WTC11 (cell line): ENCODE measurements around the gene IQSEC1. TPM values are rescaled to one million over a fixed set of nuclear protein-coding genes. Genes with fewer than 3 reads are reported as not detected.

Experiments
- ATAC-seq: fragments of 200-7000 bp; cut with Tn5 transposase; 2 replicates; pipeline ENCODE4 v1.10.0; 2021; ENCODE audit warnings: mild to moderate bottlenecking, moderate library complexity
- CTCF ChIA-PET: fragments of 300-600 bp; sonication (Branson Sonifier 250); formaldehyde crosslinking; loops from one replicate; lab custom pipeline; 2021; ENCODE audit warnings: antibody characterized with exemption; lab: Charles Lee
- POLR2A ChIA-PET: fragments of 350-600 bp; sonication (Branson Sonifier 250); formaldehyde crosslinking; loops from one replicate; lab custom pipeline; 2021; ENCODE audit warnings: antibody characterized with exemption; lab: Charles Lee
- DNase-seq: peaks from one replicate; pipeline ENCODE4 v3.0.0; 2021; ENCODE audit warnings: low spot score
- H3K27ac Mint-ChIP-seq: 2 replicates; pipeline ENCODE4 v1.8.0; 2021; ENCODE audit warnings: mixed read lengths
- H3K27me3 Mint-ChIP-seq: 2 replicates; pipeline ENCODE4 v1.8.0; 2021; ENCODE audit warnings: low read depth, mild to moderate bottlenecking, moderate library complexity, mixed read lengths
- H3K36me3 Mint-ChIP-seq: 2 replicates; pipeline ENCODE4 v1.8.0; 2021; ENCODE audit warnings: mixed read lengths
- H3K4me1 Mint-ChIP-seq: 2 replicates; pipeline ENCODE4 v1.8.0; 2022; ENCODE audit warnings: mixed read lengths
- H3K4me3 Mint-ChIP-seq: 2 replicates; pipeline ENCODE4 v1.8.0; 2021; ENCODE audit warnings: mild to moderate bottlenecking, moderate library complexity, mixed read lengths
- H3K9me3 Mint-ChIP-seq: 2 replicates; pipeline ENCODE4 v1.8.0; 2021; ENCODE audit warnings: mixed read lengths
- AFF4 ChIP-seq: sonication (generic); formaldehyde crosslinking; IDR thresholded peaks from 2 replicates; pipeline ENCODE4 v1.8.1; 2023; ENCODE audit warnings: mild to moderate bottlenecking, missing genetic modification reagents, borderline replicate concordance
- ATF2 ChIP-seq: sonication (generic); formaldehyde crosslinking; IDR thresholded peaks from 2 replicates; pipeline ENCODE4 v1.8.1; 2022; ENCODE audit warnings: low read depth, missing genetic modification reagents, borderline replicate concordance
- E2F1 ChIP-seq: sonication (generic); formaldehyde crosslinking; IDR thresholded peaks from 2 replicates; pipeline ENCODE4 v1.8.0; 2022; ENCODE audit warnings: mild to moderate bottlenecking, missing genetic modification reagents
- ESRRA ChIP-seq: sonication (generic); formaldehyde crosslinking; IDR thresholded peaks from 2 replicates; pipeline ENCODE4 v1.8.1; 2022; ENCODE audit warnings: mild to moderate bottlenecking, missing genetic modification reagents, borderline replicate concordance
- FOXK1 ChIP-seq: sonication (generic); formaldehyde crosslinking; IDR thresholded peaks from 2 replicates; pipeline ENCODE4 v1.8.0; 2022; ENCODE audit warnings: mild to moderate bottlenecking, moderate library complexity, missing genetic modification reagents
- HMGA2 ChIP-seq: fragments of 250-450 bp; sonication (Bioruptor Pico); IDR thresholded peaks from 2 replicates; pipeline ENCODE4 v1.4.0; 2021; ENCODE audit warnings: mild to moderate bottlenecking, moderate library complexity
- KAT7 ChIP-seq: sonication (generic); formaldehyde crosslinking; IDR thresholded peaks from 2 replicates; pipeline ENCODE4 v1.8.1; 2023; ENCODE audit warnings: missing genetic modification reagents, mild to moderate bottlenecking, borderline replicate concordance
- MYBL2 ChIP-seq: sonication (generic); formaldehyde crosslinking; IDR thresholded peaks from 2 replicates; pipeline ENCODE4 v1.8.1; 2023; ENCODE audit warnings: mild to moderate bottlenecking, moderate library complexity, missing genetic modification reagents
- TEAD4 ChIP-seq: sonication (generic); formaldehyde crosslinking; IDR thresholded peaks from 2 replicates; pipeline ENCODE4 v1.8.0; 2022; ENCODE audit warnings: mild to moderate bottlenecking, missing genetic modification reagents
- TP53 ChIP-seq: sonication (generic); formaldehyde crosslinking; IDR thresholded peaks from 2 replicates; pipeline ENCODE4 v1.8.1; 2023; ENCODE audit warnings: mild to moderate bottlenecking, missing genetic modification reagents
- ZNF219 ChIP-seq: sonication (generic); formaldehyde crosslinking; IDR thresholded peaks from 2 replicates; pipeline ENCODE4 v1.8.0; 2023; ENCODE audit warnings: missing genetic modification reagents, mild to moderate bottlenecking, borderline replicate concordance
- ZNF263 ChIP-seq: sonication (generic); formaldehyde crosslinking; IDR thresholded peaks from 2 replicates; pipeline ENCODE4 v1.8.1; 2022; ENCODE audit warnings: low read depth, mild to moderate bottlenecking, moderate library complexity, missing genetic modification reagents
- ZNF396 ChIP-seq: fragments of 250-450 bp; sonication (Bioruptor Pico); IDR thresholded peaks from 2 replicates; pipeline ENCODE4 v1.8.0; 2021; ENCODE audit warnings: mild to moderate bottlenecking, moderate library complexity, borderline replicate concordance
- ZNF671 ChIP-seq: fragments of 250-450 bp; sonication (Bioruptor Pico); IDR thresholded peaks from 2 replicates; pipeline ENCODE4 v1.8.0; 2021; ENCODE audit warnings: mild to moderate bottlenecking
- total RNA-seq: library from RNA; stranded (reverse); gene quantifications from 3 replicates; pipeline ENCODE4 v1.2.3, GENCODE V29; 2021
- TF ChIP-seq, protein P1 (sequence below): fragments of 250-450 bp; sonication (Bioruptor Pico); IDR thresholded peaks from 2 replicates; pipeline ENCODE4 v1.9.0; 2021; ENCODE audit warnings: mild to moderate bottlenecking
- TF ChIP-seq, protein P2 (sequence below): sonication (generic); formaldehyde crosslinking; IDR thresholded peaks from 2 replicates; pipeline ENCODE4 v1.8.1; 2022; ENCODE audit warnings: mild to moderate bottlenecking, moderate library complexity, missing genetic modification reagents

The IQSEC1 gene
- total RNA-seq, 1 experiment from 2014 or later: 35.0 TPM

DNA sequence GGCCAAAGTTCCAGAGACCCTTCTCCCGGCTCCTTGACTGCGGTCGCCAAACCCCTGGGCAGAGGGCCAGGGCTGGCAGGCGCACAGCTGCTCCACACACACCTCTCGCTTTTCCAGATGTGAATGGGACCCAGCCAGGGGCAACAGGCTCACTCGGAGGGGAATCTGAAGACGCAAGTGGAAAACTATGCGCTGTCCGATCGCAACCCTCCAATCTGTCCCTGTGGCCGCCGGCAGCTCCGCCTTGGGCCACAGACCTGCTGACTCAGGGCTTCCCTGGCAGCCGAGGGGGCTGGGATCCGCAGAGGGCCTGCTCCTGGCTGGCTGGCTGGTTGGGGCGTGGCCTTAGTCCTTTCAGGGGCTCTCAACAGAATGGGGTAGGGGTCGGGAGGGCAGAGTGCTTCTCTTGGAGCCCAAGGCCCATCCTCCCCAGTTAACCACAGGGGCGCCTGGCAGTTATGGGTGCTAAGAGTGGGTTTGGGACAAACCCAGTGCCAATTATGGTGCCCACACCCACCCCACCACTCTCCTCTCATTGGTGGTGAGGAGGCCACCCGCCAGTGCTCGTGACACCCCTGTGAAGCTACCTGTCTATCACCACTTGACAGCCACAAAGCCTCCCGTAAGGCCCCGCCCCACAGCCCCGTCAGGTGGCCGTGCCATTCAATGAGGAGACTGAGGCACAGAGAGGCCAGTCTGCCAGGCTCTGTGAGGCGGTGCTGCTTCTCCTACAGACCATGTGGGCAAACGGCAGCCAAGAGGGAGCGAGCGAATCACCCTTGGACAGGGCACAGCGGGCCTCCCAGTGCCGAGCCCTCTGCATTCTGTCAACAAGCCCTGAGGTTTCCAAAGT lies 53.8 kb downstream of the IQSEC1 start:
- peak; percentile 80 for DNase-seq
- Mint-ChIP-seq H3K27me3 (no peaks in the 10 kb centered on the region), H3K4me1 (peaks cover 46% of the 10 kb centered on the region), H3K36me3 (no peaks in the 10 kb centered on the region), H3K27ac (no peak overlapping the region), H3K4me3 (peak overlapping the region; percentile 47), H3K9me3 (no peaks in the 10 kb centered on the region)
- POLR2A ChIA-PET: no interaction called here
- TF ChIP-seq FOXK1: no peak
- TF ChIP-seq TP53 (CRISPR knock-in tag): no peak
- TF ChIP-seq ATF2 (CRISPR knock-in tag): no peak
- TF ChIP-seq ZNF219 (CRISPR knock-in tag): no peak
- TF ChIP-seq TEAD4 (CRISPR knock-in tag): no peak
- TF ChIP-seq ZNF671 (CRISPR knock-in tag): no peak
- TF ChIP-seq, protein P1, sequence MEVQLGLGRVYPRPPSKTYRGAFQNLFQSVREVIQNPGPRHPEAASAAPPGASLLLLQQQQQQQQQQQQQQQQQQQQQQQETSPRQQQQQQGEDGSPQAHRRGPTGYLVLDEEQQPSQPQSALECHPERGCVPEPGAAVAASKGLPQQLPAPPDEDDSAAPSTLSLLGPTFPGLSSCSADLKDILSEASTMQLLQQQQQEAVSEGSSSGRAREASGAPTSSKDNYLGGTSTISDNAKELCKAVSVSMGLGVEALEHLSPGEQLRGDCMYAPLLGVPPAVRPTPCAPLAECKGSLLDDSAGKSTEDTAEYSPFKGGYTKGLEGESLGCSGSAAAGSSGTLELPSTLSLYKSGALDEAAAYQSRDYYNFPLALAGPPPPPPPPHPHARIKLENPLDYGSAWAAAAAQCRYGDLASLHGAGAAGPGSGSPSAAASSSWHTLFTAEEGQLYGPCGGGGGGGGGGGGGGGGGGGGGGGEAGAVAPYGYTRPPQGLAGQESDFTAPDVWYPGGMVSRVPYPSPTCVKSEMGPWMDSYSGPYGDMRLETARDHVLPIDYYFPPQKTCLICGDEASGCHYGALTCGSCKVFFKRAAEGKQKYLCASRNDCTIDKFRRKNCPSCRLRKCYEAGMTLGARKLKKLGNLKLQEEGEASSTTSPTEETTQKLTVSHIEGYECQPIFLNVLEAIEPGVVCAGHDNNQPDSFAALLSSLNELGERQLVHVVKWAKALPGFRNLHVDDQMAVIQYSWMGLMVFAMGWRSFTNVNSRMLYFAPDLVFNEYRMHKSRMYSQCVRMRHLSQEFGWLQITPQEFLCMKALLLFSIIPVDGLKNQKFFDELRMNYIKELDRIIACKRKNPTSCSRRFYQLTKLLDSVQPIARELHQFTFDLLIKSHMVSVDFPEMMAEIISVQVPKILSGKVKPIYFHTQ: no peak
- no peak for TF ChIP-seq ESRRA
- TF ChIP-seq ZNF263: no peak
- no peak for TF ChIP-seq HMGA2 (CRISPR knock-in tag)
- TF ChIP-seq, protein P2, sequence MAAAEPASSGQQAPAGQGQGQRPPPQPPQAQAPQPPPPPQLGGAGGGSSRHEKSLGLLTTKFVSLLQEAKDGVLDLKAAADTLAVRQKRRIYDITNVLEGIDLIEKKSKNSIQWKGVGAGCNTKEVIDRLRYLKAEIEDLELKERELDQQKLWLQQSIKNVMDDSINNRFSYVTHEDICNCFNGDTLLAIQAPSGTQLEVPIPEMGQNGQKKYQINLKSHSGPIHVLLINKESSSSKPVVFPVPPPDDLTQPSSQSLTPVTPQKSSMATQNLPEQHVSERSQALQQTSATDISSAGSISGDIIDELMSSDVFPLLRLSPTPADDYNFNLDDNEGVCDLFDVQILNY (CRISPR knock-in tag): no peak
- no peak for TF ChIP-seq KAT7 (CRISPR knock-in tag)
- TF ChIP-seq E2F1 (CRISPR knock-in tag): no peak
- TF ChIP-seq AFF4: no peak
- no peak for TF ChIP-seq ZNF396 (CRISPR knock-in tag)
- TF ChIP-seq MYBL2 (CRISPR knock-in tag): no peak
- ATAC-seq: peak; percentile 77
- CTCF ChIA-PET: interaction anchor here (0.9 to 2.9 kb wide), 9 partner anchors 12 to 629 kb away, joined by 3 to 14 read pairs (median 3); no protein-coding TSS in a partner anchor
